K562 (cell line): ENCODE results near the gene PSMA7. TPM values are rescaled to one million over a fixed set of nuclear protein-coding genes. Genes with fewer than 3 reads are reported as not detected.
A peak's percentile ranks its signal among the peaks of the same experiment; 100 is the strongest.

Source experiments
- ARHGAP35 ChIP-seq: fragments of 450-650 bp; IDR thresholded peaks from 2 replicates; pipeline ENCODE4 v1.6.1; 2018; ENCODE audit not compliant: partially characterized antibody
- ASH1L ChIP-seq: fragments of 450-650 bp; IDR thresholded peaks from 2 replicates; pipeline ENCODE4 v1.6.1; 2018; ENCODE audit warnings: borderline replicate concordance, mild to moderate bottlenecking, low read depth; ENCODE audit not compliant: partially characterized antibody
- BRD4 ChIP-seq: fragments of 200-600 bp; sonication (generic); IDR thresholded peaks from 2 replicates; pipeline ENCODE4 v1.6.1; 2017; ENCODE audit warnings: inconsistent platforms
- CLOCK ChIP-seq: fragments of 250-450 bp; sonication (Bioruptor Pico); IDR thresholded peaks from 2 replicates; pipeline ENCODE4 v1.4.0; 2020; ENCODE audit warnings: mild to moderate bottlenecking, moderate library complexity, borderline replicate concordance
- DDX20 ChIP-seq: fragments of 450-650 bp; IDR thresholded peaks from 2 replicates; pipeline ENCODE4 v1.6.1; 2016; ENCODE audit warnings: missing genetic modification characterization, low read depth, mild to moderate bottlenecking, missing compliant biosample characterization, moderate library complexity
- DEAF1 ChIP-seq: fragments of 450-650 bp; formaldehyde crosslinking; IDR thresholded peaks from 2 replicates; pipeline ENCODE4 v1.4.0; 2020; ENCODE audit warnings: mild to moderate bottlenecking, moderate library complexity
- HDGF ChIP-seq: fragments of 450-650 bp; IDR thresholded peaks from 2 replicates; pipeline ENCODE4 v1.6.1; 2016
- PCBP1 ChIP-seq: fragments of 200-400 bp; formaldehyde crosslinking; IDR thresholded peaks from 2 replicates; pipeline ENCODE4 v1.6.1; 2018; ENCODE audit warnings: mild to moderate bottlenecking, low read depth, low read length; ENCODE audit not compliant: poor library complexity, severe bottlenecking
- POLR2A ChIP-seq: fragments of 450-650 bp; conservative IDR thresholded peaks from 2 replicates; pipeline ENCODE4 v1.6.1; 2016
- PPARD ChIP-seq: fragments of 250-450 bp; sonication (Bioruptor Pico); IDR thresholded peaks from 2 replicates; pipeline ENCODE4 v1.8.0; 2022; ENCODE audit warnings: inconsistent platforms, mild to moderate bottlenecking, moderate library complexity
- SNRNP70 ChIP-seq: fragments of 200-400 bp; formaldehyde crosslinking; optimal IDR thresholded peaks from 2 replicates; pipeline ENCODE3; 2017; ENCODE audit warnings: low read depth, low read length
- ZFX ChIP-seq: sonication (generic); formaldehyde crosslinking; IDR thresholded peaks from 2 replicates; pipeline ENCODE4 v1.8.0; 2022; ENCODE audit warnings: mild to moderate bottlenecking, missing genetic modification reagents, moderate library complexity
- ZKSCAN8 ChIP-seq: fragments of 200-800 bp; sonication (Bioruptor generic); IDR thresholded peaks from 2 replicates; pipeline ENCODE4 v1.6.1; 2016; ENCODE audit warnings: missing genetic modification characterization, missing compliant biosample characterization
- ZNF253 ChIP-seq: fragments of 250-450 bp; sonication (Bioruptor Pico); conservative IDR thresholded peaks from 2 replicates; pipeline ENCODE4 v1.6.1; 2021; ENCODE audit warnings: mild to moderate bottlenecking
- ZNF316 ChIP-seq: fragments of 450-650 bp; IDR thresholded peaks from 2 replicates; pipeline ENCODE4 v1.6.1; 2016
- ZNF583 ChIP-seq: fragments of 250-450 bp; sonication (Bioruptor Pico); IDR thresholded peaks from 2 replicates; pipeline ENCODE4 v1.4.0; 2020
- polyA plus RNA-seq, 8 experiments: library from polyadenylated mRNA; depleted of rRNA in 4 of 8; stranded (reverse) in 5 of 8; unstranded in 3 of 8; fragments of >200 nt; fragmentation: Nextera tagmentation in 2 of 8; fragmentation: Illumina TruSeq in 1 of 8; extraction: Ambion mirVana in 2 of 8; extraction: Trizol in 1 of 8; gene quantifications; 2 replicates each; pipeline versions ENCODE4 v1.2.1 to v1.2.3, GENCODE V29; 2011 to 2014; ENCODE audit warnings: inconsistent platforms in 1 of 8, missing spikeins in 1 of 8
- total RNA-seq, 7 experiments: library from RNA; depleted of rRNA in 6 of 7; stranded (reverse); fragments of >200 nt in 6 of 7; fragmentation: Illumina TruSeq in 2 of 7; extraction: Trizol in 2 of 7; gene quantifications; 2 replicates each; pipeline versions ENCODE4 v1.2.1 to v1.2.3, GENCODE V29; 2011 to 2021; ENCODE audit warnings: low replicate concordance in 1 of 7
- TF ChIP-seq, protein P1 (sequence below): IDR thresholded peaks from 2 replicates; pipeline ENCODE4 v1.6.1; 2016; ENCODE audit warnings: missing genetic modification characterization, missing compliant biosample characterization
- TF ChIP-seq, protein P2 (sequence below): fragments of 250-450 bp; sonication (Bioruptor Pico); IDR thresholded peaks from 2 replicates; pipeline ENCODE4 v1.5.0; 2021
- TF ChIP-seq, protein P3 (sequence below), 3 experiments: IDR thresholded peaks in 2 of 3; conservative IDR thresholded peaks in 1 of 3; 2 replicates each; pipeline ENCODE4 v1.5.1; 2011 to 2012; ENCODE audit warnings: low read length in 3 of 3, mild to moderate bottlenecking in 3 of 3, control low read depth in 2 of 3, improper control_type of control experiment in 1 of 3, inconsistent platforms in 1 of 3, low read depth in 1 of 3, mixed read lengths in 1 of 3, moderate library complexity in 1 of 3; ENCODE audit not compliant: insufficient read depth in 2 of 3

PSMA7 gene
- total and polyA plus RNA-seq, 9 of the 15 experiments (the other 6 are each of a cell fraction or from before 2014, with no cell fraction given), result 257 to 510 (median 393) TPM

DNA sequence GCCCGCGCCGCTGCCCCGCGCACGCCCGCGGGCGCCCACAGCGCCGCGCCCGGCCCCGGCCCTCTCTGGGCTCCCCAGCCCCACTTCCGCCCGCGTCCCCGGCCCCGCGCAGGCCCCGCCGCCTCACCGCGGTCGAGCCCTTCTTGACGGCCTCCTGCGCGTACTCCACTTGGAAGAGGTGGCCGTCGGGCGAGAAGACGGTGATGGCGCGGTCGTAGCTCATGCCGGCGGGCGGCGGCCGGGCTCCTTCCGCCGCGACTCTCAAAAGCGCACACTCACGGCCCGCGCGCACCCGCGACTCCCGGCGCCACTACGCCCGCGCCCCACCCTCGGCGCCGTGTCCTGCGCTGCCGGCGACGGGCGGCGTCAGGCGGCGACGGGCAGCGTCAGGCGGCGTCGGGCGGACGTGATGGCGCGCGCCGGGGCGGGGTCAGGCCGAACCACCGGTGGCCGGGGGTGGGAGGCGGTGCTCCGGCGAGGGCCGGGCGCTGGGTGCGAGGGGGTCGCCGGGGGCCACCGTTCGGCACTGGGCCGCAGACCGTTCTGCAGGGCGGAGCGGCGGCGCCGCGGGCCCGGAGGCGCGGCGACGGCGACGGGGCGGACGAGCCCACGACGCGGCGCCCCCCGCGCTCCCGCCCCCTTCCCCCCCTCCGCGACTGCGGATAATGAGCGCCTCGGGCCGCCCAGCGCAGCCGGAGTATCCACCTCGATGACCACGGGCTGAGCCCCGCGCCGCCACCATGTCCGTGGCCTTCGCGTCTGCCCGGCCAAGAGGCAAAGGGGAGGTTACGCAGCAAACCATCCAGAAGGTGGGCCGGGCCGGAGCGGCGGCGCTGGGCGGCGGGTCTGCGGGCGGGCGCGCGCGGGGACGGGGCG is at the start of gene PSMA7, which contains the start of gene SS18L1 (continued):
- TF ChIP-seq CLOCK (no peak), BRD4 (no peak), ZNF253 (CRISPR knock-in tag) (no peak), DDX20 (no peak), ZKSCAN8 (CRISPR knock-in tag) (no peak), PCBP1 (no peak), ARHGAP35 (no peak), ASH1L (no peak), ZNF583 (no peak), HDGF (no peak), ZNF316 (no peak), DEAF1 (no peak), ZFX (CRISPR knock-in tag) (peak; percentile 65; the same call in 1 of the 2 replicates), PPARD (no peak), SNRNP70 (no peak), POLR2A (peak; percentile 74)
- TF ChIP-seq, protein P1, sequence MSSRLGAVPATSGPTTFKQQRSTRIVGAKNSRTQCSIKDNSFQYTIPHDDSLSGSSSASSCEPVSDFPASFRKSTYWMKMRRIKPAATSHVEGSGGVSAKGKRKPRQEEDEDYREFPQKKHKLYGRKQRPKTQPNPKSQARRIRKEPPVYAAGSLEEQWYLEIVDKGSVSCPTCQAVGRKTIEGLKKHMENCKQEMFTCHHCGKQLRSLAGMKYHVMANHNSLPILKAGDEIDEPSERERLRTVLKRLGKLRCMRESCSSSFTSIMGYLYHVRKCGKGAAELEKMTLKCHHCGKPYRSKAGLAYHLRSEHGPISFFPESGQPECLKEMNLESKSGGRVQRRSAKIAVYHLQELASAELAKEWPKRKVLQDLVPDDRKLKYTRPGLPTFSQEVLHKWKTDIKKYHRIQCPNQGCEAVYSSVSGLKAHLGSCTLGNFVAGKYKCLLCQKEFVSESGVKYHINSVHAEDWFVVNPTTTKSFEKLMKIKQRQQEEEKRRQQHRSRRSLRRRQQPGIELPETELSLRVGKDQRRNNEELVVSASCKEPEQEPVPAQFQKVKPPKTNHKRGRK, result no peak
- TF ChIP-seq, protein P2, sequence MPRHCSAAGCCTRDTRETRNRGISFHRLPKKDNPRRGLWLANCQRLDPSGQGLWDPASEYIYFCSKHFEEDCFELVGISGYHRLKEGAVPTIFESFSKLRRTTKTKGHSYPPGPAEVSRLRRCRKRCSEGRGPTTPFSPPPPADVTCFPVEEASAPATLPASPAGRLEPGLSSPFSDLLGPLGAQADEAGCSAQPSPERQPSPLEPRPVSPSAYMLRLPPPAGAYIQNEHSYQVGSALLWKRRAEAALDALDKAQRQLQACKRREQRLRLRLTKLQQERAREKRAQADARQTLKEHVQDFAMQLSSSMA (CRISPR knock-in tag), result no peak
- TF ChIP-seq, protein P3, sequence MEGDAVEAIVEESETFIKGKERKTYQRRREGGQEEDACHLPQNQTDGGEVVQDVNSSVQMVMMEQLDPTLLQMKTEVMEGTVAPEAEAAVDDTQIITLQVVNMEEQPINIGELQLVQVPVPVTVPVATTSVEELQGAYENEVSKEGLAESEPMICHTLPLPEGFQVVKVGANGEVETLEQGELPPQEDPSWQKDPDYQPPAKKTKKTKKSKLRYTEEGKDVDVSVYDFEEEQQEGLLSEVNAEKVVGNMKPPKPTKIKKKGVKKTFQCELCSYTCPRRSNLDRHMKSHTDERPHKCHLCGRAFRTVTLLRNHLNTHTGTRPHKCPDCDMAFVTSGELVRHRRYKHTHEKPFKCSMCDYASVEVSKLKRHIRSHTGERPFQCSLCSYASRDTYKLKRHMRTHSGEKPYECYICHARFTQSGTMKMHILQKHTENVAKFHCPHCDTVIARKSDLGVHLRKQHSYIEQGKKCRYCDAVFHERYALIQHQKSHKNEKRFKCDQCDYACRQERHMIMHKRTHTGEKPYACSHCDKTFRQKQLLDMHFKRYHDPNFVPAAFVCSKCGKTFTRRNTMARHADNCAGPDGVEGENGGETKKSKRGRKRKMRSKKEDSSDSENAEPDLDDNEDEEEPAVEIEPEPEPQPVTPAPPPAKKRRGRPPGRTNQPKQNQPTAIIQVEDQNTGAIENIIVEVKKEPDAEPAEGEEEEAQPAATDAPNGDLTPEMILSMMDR (IDR thresholded peaks at IDR 0.05 in 2 of 3, conservative IDR thresholded peaks at IDR 0.05 in 1 of 3; ENCODE audit: insufficient read depth in 2 of 3, low read depth in 1 of 3, low read length in 3 of 3), result no peak
